Colonic mucosa (tissue), 4 donors: ENCODE measurements around the gene SULF2. TPM values are rescaled to one million over a fixed set of nuclear protein-coding genes. Genes with fewer than 3 reads are reported as not detected.

Experiments used
- DNase-seq: peaks from one replicate; pipeline ENCODE4 v3.0.0-alpha.2; 2020
- H3K27ac ChIP-seq: fragments of 200-600 bp; one replicate; pipeline ENCODE4 v1.8.0; 2021
- H3K27me3 ChIP-seq: fragments of 200-600 bp; one replicate; pipeline ENCODE4 v1.8.0; 2021
- H3K36me3 ChIP-seq: fragments of 200-600 bp; one replicate; pipeline ENCODE4 v1.8.0; 2021
- H3K4me1 ChIP-seq: fragments of 200-600 bp; one replicate; pipeline ENCODE4 v1.8.0; 2021; ENCODE audit warnings: mild to moderate bottlenecking
- H3K4me3 ChIP-seq: fragments of 200-600 bp; one replicate; pipeline ENCODE4 v1.8.0; 2021
- H3K9ac ChIP-seq, 2 donors: one replicate each; pipeline ENCODE4 v1.7.0; 2013; ENCODE audit warnings: control low read depth in 2 of 2, low read depth in 2 of 2, low read length in 2 of 2
- H3K9me3 ChIP-seq: fragments of 200-600 bp; one replicate; pipeline ENCODE4 v1.8.0; 2021
- CTCF ChIP-seq: fragments of 200-600 bp; IDR thresholded peaks from one replicate; pipeline ENCODE4 v1.8.0; 2022; ENCODE audit warnings: antibody characterized with exemption, mild to moderate bottlenecking
- intact Hi-C: fragments of 100-400 bp; cut with DNase I; formaldehyde crosslinking; loops from one replicate; pipeline ENCODE4 v1.14.1; 2022
- total RNA-seq, 2 donors: library from RNA; stranded (reverse); fragmentation: NEBNext Ultra II Directional in 1 of 2; extraction: Animal tissue kit (Norgen Biotek cat#: 25700) in 1 of 2; gene quantifications; one replicate each; pipeline ENCODE4 v1.2.1, GENCODE V29; 2021
- donor health status: healthy.
- donor health status: DM: no; HTN: no; CAD: no.
- donor health status: DM: no; HTN: no; CAD: no.

Gene SULF2
- total RNA-seq, 2 donors from 2014 or later: 97.9 to 153 TPM

- Histone ChIP-seq H3K27ac (peak overlapping the region; percentile 56), H3K9me3 (no peaks in the 10 kb centered on the region), H3K4me3 (peak overlapping the region; percentile 73), H3K9ac (peak overlapping the region; percentile 58 to 74), H3K27me3 (no peaks in the 10 kb centered on the region), H3K4me1 (no peaks in the 10 kb centered on the region), H3K36me3 (no peaks in the 10 kb centered on the region)
- DNase-seq: peak; percentile 43
- no peak for TF ChIP-seq CTCF
- intact Hi-C loops: loop anchor here (5.0 kb wide), 2 partner anchors 57 to 838 kb away; no protein-coding TSS in a partner anchor
Measured at GRCh38 chr20:47784599-47785310, 526 bp downstream of the SULF2 start.

GRCh38 chr20:47783828-47784598 lies 1.3 kb downstream of the SULF2 start:
- TF ChIP-seq CTCF: no peak
- DNase-seq: no peak
- no peaks in the 10 kb centered on the region for H3K4me1 ChIP-seq
- no peaks in the 10 kb centered on the region for H3K36me3 ChIP-seq
- H3K4me3 ChIP-seq: peak overlapping the region; percentile 73
- no peaks in the 10 kb centered on the region for H3K9me3 ChIP-seq
- no peak overlapping the region for H3K27ac ChIP-seq
- intact Hi-C loops: loop anchor here (5.0 kb wide), 1 partner anchor 57 kb away; no protein-coding TSS in a partner anchor
- H3K9ac ChIP-seq: peak overlapping the region; percentile 58 to 74
- H3K27me3 ChIP-seq: no peaks in the 10 kb centered on the region

- no peaks in the 10 kb centered on the region for H3K4me1 ChIP-seq
- no peaks in the 10 kb centered on the region for H3K9me3 ChIP-seq
- H3K27ac ChIP-seq: no peak overlapping the region
- no peak for TF ChIP-seq CTCF
- no peak for DNase-seq
- H3K36me3 ChIP-seq: no peaks in the 10 kb centered on the region
- H3K27me3 ChIP-seq: no peaks in the 10 kb centered on the region
- no peak overlapping the region for H3K4me3 ChIP-seq
- H3K9ac ChIP-seq: no peak overlapping the region
- intact Hi-C loops: loop anchor here (5.0 kb wide), 1 partner anchor 56 kb away; no protein-coding TSS in a partner anchor
Measured at GRCh38 chr20:47782920-47783552, 2.2 kb downstream of the SULF2 start.

- peaks cover 3% of the 10 kb centered on the region for H3K4me1 ChIP-seq
- no peak overlapping the region for H3K9ac ChIP-seq
- TF ChIP-seq CTCF: no peak
- DNase-seq: no peak
- intact Hi-C loops: loop anchor here (5.0 kb wide), 1 partner anchor 55 kb away; no protein-coding TSS in a partner anchor
- H3K27me3 ChIP-seq: no peaks in the 10 kb centered on the region
- no peaks in the 10 kb centered on the region for H3K36me3 ChIP-seq
- H3K4me3 ChIP-seq: no peak overlapping the region
- H3K9me3 ChIP-seq: no peaks in the 10 kb centered on the region
- no peak overlapping the region for H3K27ac ChIP-seq
Measured at GRCh38 chr20:47782076-47782475, 3.2 kb downstream of the SULF2 start.

- Histone ChIP-seq H3K4me1 (peaks cover 6% of the 10 kb centered on the region), H3K27ac (no peak overlapping the region), H3K9me3 (no peaks in the 10 kb centered on the region), H3K36me3 (no peaks in the 10 kb centered on the region), H3K9ac (no peak overlapping the region), H3K4me3 (no peak overlapping the region), H3K27me3 (no peaks in the 10 kb centered on the region)
- no peak for TF ChIP-seq CTCF
- intact Hi-C loops: loop anchor here (5.0 kb wide), 1 partner anchor 54 kb away; no protein-coding TSS in a partner anchor
- no peak for DNase-seq
Measured at GRCh38 chr20:47781632-47782031, 3.6 kb downstream of the SULF2 start.
